ENCODE measurements around the gene RTN4RL1.

Gene RTN4RL1

DNA sequence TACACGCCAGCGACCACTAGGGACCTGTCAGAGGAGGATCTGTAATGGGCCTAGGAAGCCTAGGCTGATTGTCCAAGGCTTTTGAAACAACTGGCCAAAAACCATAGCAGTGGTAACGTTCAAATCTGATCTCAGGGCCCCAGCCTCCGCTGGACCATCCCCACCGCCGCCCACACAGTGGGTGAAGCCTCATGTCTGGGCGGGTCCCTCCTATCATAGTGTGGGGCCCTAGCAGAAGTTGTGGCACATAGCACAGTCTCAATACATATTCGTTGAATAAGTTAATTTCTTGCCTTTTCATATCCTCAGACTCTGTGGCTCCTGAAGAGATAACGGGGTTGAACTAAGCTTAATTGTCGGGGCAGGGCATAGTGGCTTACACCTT, 5.6 kb upstream of the RTN4RL1 start:
- no peaks in the 10 kb centered on the region for H3K79me2 ChIP-seq (ENCODE audit: insufficient read depth, low read length)
- H4K20me1 ChIP-seq (ENCODE audit: insufficient read depth, low read length), result no peaks in the 10 kb centered on the region
- peaks cover 16% of the 10 kb centered on the region for H3K4me1 ChIP-seq (ENCODE audit: insufficient read depth, low read length, severe bottlenecking)
- peak overlapping the region; percentile 77 for H3K9ac ChIP-seq (ENCODE audit: low read length)
- peak overlapping the region; percentile 94 for H3K4me2 ChIP-seq (ENCODE audit: low read length)
- no peak for TF ChIP-seq EZH2 (IDR thresholded peaks at IDR 0.05; ENCODE audit: borderline replicate concordance, low read length)
- TF ChIP-seq, protein P1, sequence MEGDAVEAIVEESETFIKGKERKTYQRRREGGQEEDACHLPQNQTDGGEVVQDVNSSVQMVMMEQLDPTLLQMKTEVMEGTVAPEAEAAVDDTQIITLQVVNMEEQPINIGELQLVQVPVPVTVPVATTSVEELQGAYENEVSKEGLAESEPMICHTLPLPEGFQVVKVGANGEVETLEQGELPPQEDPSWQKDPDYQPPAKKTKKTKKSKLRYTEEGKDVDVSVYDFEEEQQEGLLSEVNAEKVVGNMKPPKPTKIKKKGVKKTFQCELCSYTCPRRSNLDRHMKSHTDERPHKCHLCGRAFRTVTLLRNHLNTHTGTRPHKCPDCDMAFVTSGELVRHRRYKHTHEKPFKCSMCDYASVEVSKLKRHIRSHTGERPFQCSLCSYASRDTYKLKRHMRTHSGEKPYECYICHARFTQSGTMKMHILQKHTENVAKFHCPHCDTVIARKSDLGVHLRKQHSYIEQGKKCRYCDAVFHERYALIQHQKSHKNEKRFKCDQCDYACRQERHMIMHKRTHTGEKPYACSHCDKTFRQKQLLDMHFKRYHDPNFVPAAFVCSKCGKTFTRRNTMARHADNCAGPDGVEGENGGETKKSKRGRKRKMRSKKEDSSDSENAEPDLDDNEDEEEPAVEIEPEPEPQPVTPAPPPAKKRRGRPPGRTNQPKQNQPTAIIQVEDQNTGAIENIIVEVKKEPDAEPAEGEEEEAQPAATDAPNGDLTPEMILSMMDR (IDR thresholded peaks at IDR 0.05; ENCODE audit: low read length), result peak; percentile 69
- H3K27me3 ChIP-seq (ENCODE audit: insufficient read depth, low read length), result peaks cover 5% of the 10 kb centered on the region; the same call in 1 of the 2 replicates
- no peaks in the 10 kb centered on the region for H3K9me2 ChIP-seq (ENCODE audit: low read depth, low read length)
- peaks cover 2% of the 10 kb centered on the region; the same call in 1 of the 2 replicates for H3K36me3 ChIP-seq (ENCODE audit: insufficient read depth, low read length)
- H3K9me3 ChIP-seq (ENCODE audit: low read length), result no peaks in the 10 kb centered on the region
- H2AFZ ChIP-seq (ENCODE audit: low read length), result no peak overlapping the region
- peak overlapping the region; percentile 12 for H3K27ac ChIP-seq (ENCODE audit: low read depth, low read length, poor library complexity, severe bottlenecking)
- H3K4me3 ChIP-seq (ENCODE audit: low read depth, low read length, poor library complexity, severe bottlenecking), result peak overlapping the region; percentile 93
- no peaks in the 10 kb centered on the region for H3F3A ChIP-seq (ENCODE audit: insufficient read depth, low read length)

DNA sequence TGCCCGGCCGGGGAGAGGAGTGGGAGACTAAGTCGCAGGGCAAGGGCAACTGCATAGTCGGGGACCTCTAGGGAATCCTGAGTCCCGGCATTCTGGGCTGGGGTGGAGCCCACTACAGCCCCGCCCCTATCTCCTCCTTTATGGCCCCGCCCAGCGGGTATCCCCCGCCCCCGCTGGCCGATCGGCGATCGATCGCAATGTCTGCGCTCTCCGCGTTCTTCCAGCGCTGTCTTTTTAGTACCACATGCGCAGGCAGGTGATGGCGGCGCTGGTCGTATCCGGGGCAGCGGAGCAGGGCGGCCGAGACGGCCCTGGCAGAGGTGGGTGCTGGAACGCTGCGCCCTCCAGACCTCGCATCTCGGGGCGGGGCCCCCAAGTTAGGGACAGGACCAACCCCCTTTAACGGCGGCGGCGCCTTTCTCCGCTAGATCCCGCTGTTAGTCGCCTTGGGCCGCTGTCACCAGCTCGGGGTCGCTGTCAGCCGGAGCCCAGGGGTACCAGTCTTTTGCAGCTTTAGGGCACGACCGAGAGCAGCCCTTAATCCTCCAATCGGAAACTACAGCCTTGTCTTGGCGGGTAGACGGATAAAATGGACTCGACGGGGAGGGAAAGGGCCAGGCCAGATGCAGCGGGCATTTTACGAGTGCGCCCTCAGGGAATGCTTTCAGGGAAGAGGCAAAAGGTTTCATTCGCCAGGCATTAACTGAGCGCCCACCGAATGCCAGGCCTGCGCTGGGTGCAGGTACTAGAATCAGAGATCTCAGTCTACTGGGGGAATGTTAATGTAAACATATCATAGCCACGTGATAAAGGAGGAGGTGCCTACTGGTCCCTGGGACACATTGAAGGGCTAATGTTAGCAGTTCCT, 5.0 kb upstream of the RTN4RL1 start, which contains the start of gene DPH1:
Gene DPH1, plus strand, starts transcription at position 243 of the 868 bp plus-strand sequence. Its CDS starts 17 bp downstream, at position 260.
- peak within 1 kb of the TSS; percentile 77 for H3K9ac ChIP-seq (ENCODE audit: low read length)
- no peaks in the 10 kb centered on the region for H3K9me2 ChIP-seq (ENCODE audit: low read depth, low read length)
- H3K36me3 ChIP-seq (ENCODE audit: insufficient read depth, low read length), result no peaks in the 10 kb centered on the region
- peak within 1 kb of the TSS; percentile 94 for H3K4me2 ChIP-seq (ENCODE audit: low read length)
- H3K9me3 ChIP-seq (ENCODE audit: low read length), result no peaks in the 10 kb centered on the region
- peak within 1 kb of the TSS; percentile 93 for H3K4me3 ChIP-seq (ENCODE audit: low read depth, low read length, poor library complexity, severe bottlenecking)
- no peaks in the 10 kb centered on the region for H4K20me1 ChIP-seq (ENCODE audit: insufficient read depth, low read length)
- H3K27me3 ChIP-seq (ENCODE audit: insufficient read depth, low read length), result peaks cover 9% of the 10 kb centered on the region
- TF ChIP-seq, protein P1 (IDR thresholded peaks at IDR 0.05; ENCODE audit: low read length), result no peak
- no peak for TF ChIP-seq EZH2 (IDR thresholded peaks at IDR 0.05; ENCODE audit: borderline replicate concordance, low read length)
- peak within 1 kb of the TSS; percentile 55 for H3K27ac ChIP-seq (ENCODE audit: low read depth, low read length, poor library complexity, severe bottlenecking)
- no peak within 1 kb of the TSS for H2AFZ ChIP-seq (ENCODE audit: low read length)
- H3F3A ChIP-seq (ENCODE audit: insufficient read depth, low read length), result no peaks in the 10 kb centered on the region
- peaks cover 16% of the 10 kb centered on the region for H3K4me1 ChIP-seq (ENCODE audit: insufficient read depth, low read length, severe bottlenecking)
- no peaks in the 10 kb centered on the region for H3K79me2 ChIP-seq (ENCODE audit: insufficient read depth, low read length)

DNA sequence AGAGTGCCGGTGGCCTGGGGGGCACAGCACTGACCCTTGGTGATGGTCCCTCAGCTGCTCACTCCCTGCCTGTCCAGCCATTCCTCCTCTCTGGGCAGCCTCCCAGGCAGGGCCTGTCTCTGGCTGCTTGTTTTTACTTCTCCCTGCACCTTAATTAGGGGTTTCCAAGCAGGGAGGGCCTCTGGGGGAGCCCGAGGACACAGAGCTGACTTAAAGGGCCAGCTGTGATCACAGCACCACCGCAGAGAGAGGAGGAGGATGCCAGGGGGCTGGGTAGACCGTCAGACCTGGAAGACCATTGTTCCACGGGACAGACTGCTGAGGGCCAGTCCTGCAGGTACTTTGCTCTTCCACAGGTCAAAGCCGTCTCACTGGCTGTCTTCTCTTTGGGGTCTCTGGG, 3.6 kb upstream of the RTN4RL1 start:
- H3K4me1 ChIP-seq (ENCODE audit: insufficient read depth, low read length, severe bottlenecking), result peaks cover 16% of the 10 kb centered on the region
- H3K79me2 ChIP-seq (ENCODE audit: insufficient read depth, low read length), result no peaks in the 10 kb centered on the region
- H4K20me1 ChIP-seq (ENCODE audit: insufficient read depth, low read length), result no peaks in the 10 kb centered on the region
- H3K4me2 ChIP-seq (ENCODE audit: low read length), result no peak overlapping the region
- H3K4me3 ChIP-seq (ENCODE audit: low read depth, low read length, poor library complexity, severe bottlenecking), result no peak overlapping the region
- H3K9me3 ChIP-seq (ENCODE audit: low read length), result no peaks in the 10 kb centered on the region
- TF ChIP-seq, protein P1 (IDR thresholded peaks at IDR 0.05; ENCODE audit: low read length), result no peak
- no peak for TF ChIP-seq EZH2 (IDR thresholded peaks at IDR 0.05; ENCODE audit: borderline replicate concordance, low read length)
- no peak overlapping the region for H3K27ac ChIP-seq (ENCODE audit: low read depth, low read length, poor library complexity, severe bottlenecking)
- peaks cover 18% of the 10 kb centered on the region for H3K27me3 ChIP-seq (ENCODE audit: insufficient read depth, low read length)
- H3K36me3 ChIP-seq (ENCODE audit: insufficient read depth, low read length), result no peaks in the 10 kb centered on the region
- H3K9ac ChIP-seq (ENCODE audit: low read length), result no peak overlapping the region
- H3K9me2 ChIP-seq (ENCODE audit: low read depth, low read length), result no peaks in the 10 kb centered on the region
- H3F3A ChIP-seq (ENCODE audit: insufficient read depth, low read length), result no peaks in the 10 kb centered on the region
- no peak overlapping the region for H2AFZ ChIP-seq (ENCODE audit: low read length)

Data from OCI-LY1 (cell line).